H1 (cell line): ENCODE data around the gene MCAT. TPM values are rescaled to one million over a fixed set of nuclear protein-coding genes. Genes with fewer than 3 reads are reported as not detected.

Source experiments
- CTCF ChIA-PET: fragments of 300-600 bp; sonication (Branson Sonifier 250); formaldehyde crosslinking; loops from one replicate; lab custom pipeline; 2021; ENCODE audit not compliant: partially characterized antibody; lab: Charles Lee
- POLR2A ChIA-PET: fragments of 300-600 bp; sonication (Branson Sonifier 250); formaldehyde crosslinking; loops from one replicate; lab custom pipeline; 2021; ENCODE audit warnings: inconsistent platforms; ENCODE audit not compliant: partially characterized antibody; lab: Charles Lee
- DNase-seq, 2 experiments: peaks; one replicate each; pipeline versions ENCODE4 v3.0.0 to v3.0.0-alpha.2; 2010 to 2022; ENCODE audit warnings: low spot score in 2 of 2, low read depth in 1 of 2, mixed read lengths in 1 of 2
- FAIRE-seq: peaks from 2 replicates; lab custom pipeline; 2011; peaks lifted over from hg19 to GRCh38; lab: Jason Lieb, UNC
- H2AFZ ChIP-seq: 2 replicates; pipeline ENCODE4 v1.8.1; 2012; ENCODE audit warnings: low read length, inconsistent platforms
- H2AK5ac ChIP-seq: 2 replicates; pipeline ENCODE4 v1.6.1; 2013; ENCODE audit warnings: low read depth, low read length
- H2BK120ac ChIP-seq: replicated peaks from 2 replicates; pipeline ENCODE3; 2013; ENCODE audit warnings: low read depth, low read length, inconsistent platforms
- H2BK12ac ChIP-seq: 2 replicates; pipeline ENCODE4 v1.6.1; 2013; ENCODE audit warnings: low read depth, low read length
- H2BK15ac ChIP-seq: 2 replicates; pipeline ENCODE4 v1.6.1; 2013; ENCODE audit warnings: low read length
- H2BK20ac ChIP-seq: 2 replicates; pipeline ENCODE4 v1.6.1; 2013; ENCODE audit warnings: low read length
- H2BK5ac ChIP-seq: 2 replicates; pipeline ENCODE4 v1.6.1; 2013; ENCODE audit warnings: low read depth, low read length
- H3K14ac ChIP-seq: 2 replicates; pipeline ENCODE4 v1.6.1; 2013; ENCODE audit warnings: inconsistent platforms; ENCODE audit not compliant: insufficient read length
- H3K18ac ChIP-seq: 2 replicates; pipeline ENCODE4 v1.6.1; 2013; ENCODE audit warnings: low read length; ENCODE audit errors: extremely low read depth
- H3K23ac ChIP-seq: 2 replicates; pipeline ENCODE4 v1.6.1; 2013; ENCODE audit warnings: inconsistent platforms; ENCODE audit not compliant: insufficient read length
- H3K23me2 ChIP-seq: 2 replicates; pipeline ENCODE4 v1.6.1; 2013; ENCODE audit warnings: low read depth, low read length
- H3K27ac ChIP-seq: 2 replicates; pipeline ENCODE4 v1.6.1; 2011; ENCODE audit warnings: low read depth, low read length, inconsistent platforms
- H3K27me3 ChIP-seq, 4 experiments: replicated peaks in 1 of 4; 1 replicate in 1 of 4; 2 replicates in 3 of 4; pipeline versions ENCODE4 v1.6.1 to v1.8.1; 2011 to 2013; ENCODE audit warnings: low read length in 3 of 4, mild to moderate bottlenecking in 3 of 4, inconsistent platforms in 2 of 4, mixed read lengths in 2 of 4, moderate library complexity in 1 of 4; ENCODE audit not compliant: control insufficient read depth in 3 of 4, insufficient read depth in 3 of 4; ENCODE audit errors: extremely low read depth in 1 of 4
- H3K36me3 ChIP-seq, 4 experiments: 2 replicates each; pipeline versions ENCODE4 v1.6.1 to v1.8.1; 2011 to 2013; ENCODE audit warnings: mild to moderate bottlenecking in 4 of 4, low read length in 3 of 4, moderate library complexity in 2 of 4, control low read depth in 1 of 4, inconsistent platforms in 1 of 4; ENCODE audit not compliant: insufficient read depth in 4 of 4, control insufficient read depth in 2 of 4
- H3K4ac ChIP-seq: replicated peaks from 2 replicates; pipeline ENCODE3; 2013; ENCODE audit warnings: low read length, low read depth, mixed read lengths, inconsistent platforms; ENCODE audit not compliant: insufficient read length
- H3K4me1 ChIP-seq, 4 experiments: replicated peaks in 1 of 4; 1 replicate in 1 of 4; 2 replicates in 3 of 4; pipeline versions ENCODE4 v1.6.1 to v1.8.1; 2011 to 2013; ENCODE audit warnings: low read length in 3 of 4, inconsistent platforms in 2 of 4, mixed read lengths in 1 of 4; ENCODE audit not compliant: insufficient read depth in 4 of 4, control insufficient read depth in 3 of 4
- H3K4me2 ChIP-seq, 2 experiments: 2 replicates each; pipeline versions ENCODE4 v1.6.1 to v1.8.1; 2011 to 2013; ENCODE audit warnings: low read depth in 2 of 2, low read length in 2 of 2, control low read depth in 1 of 2, inconsistent platforms in 1 of 2, mild to moderate bottlenecking in 1 of 2; ENCODE audit not compliant: insufficient read depth in 1 of 2
- H3K4me3 ChIP-seq, 4 experiments: fragments of 200-600, 300-600 bp in 1 of 4; sonication (generic), shearing (Covaris generic), sonication (Bioruptor Twin) in 1 of 4; 2 replicates each; pipeline versions ENCODE4 v1.5.1 to v1.8.1; 2011 to 2016; ENCODE audit warnings: low read length in 4 of 4, low read depth in 3 of 4, control low read depth in 2 of 4, inconsistent platforms in 2 of 4, mild to moderate bottlenecking in 2 of 4, mixed read lengths in 1 of 4, moderate library complexity in 1 of 4; ENCODE audit not compliant: insufficient read depth in 2 of 4; ENCODE audit errors: extremely low read depth in 1 of 4
- H3K56ac ChIP-seq: replicated peaks from 2 replicates; pipeline ENCODE3; 2013; ENCODE audit warnings: low read depth, mild to moderate bottlenecking, mixed read lengths, low read length, inconsistent platforms; ENCODE audit not compliant: insufficient read length
- H3K79me1 ChIP-seq: 2 replicates; pipeline ENCODE4 v1.6.1; 2013; ENCODE audit warnings: low read depth, low read length, control low read depth
- H3K79me2 ChIP-seq, 2 experiments: 2 replicates each; pipeline versions ENCODE4 v1.6.1 to v1.8.1; 2012 to 2013; ENCODE audit warnings: low read length in 2 of 2, mild to moderate bottlenecking in 2 of 2, inconsistent platforms in 1 of 2; ENCODE audit not compliant: insufficient read depth in 2 of 2, control insufficient read depth in 1 of 2
- H3K9ac ChIP-seq, 4 experiments: replicated peaks in 1 of 4; 1 replicate in 1 of 4; 2 replicates in 3 of 4; pipeline versions ENCODE4 v1.6.1 to v1.8.1; 2011 to 2013; ENCODE audit warnings: low read depth in 3 of 4, low read length in 3 of 4, control low read depth in 2 of 4, mild to moderate bottlenecking in 2 of 4, moderate library complexity in 2 of 4, inconsistent platforms in 1 of 4; ENCODE audit errors: extremely low read depth in 1 of 4
- H3K9me3 ChIP-seq, 2 experiments: 2 replicates each; pipeline versions ENCODE4 v1.6.1 to v1.8.1; 2012 to 2013; ENCODE audit warnings: mild to moderate bottlenecking in 2 of 2, moderate library complexity in 2 of 2, control low read depth in 1 of 2, inconsistent platforms in 1 of 2, low read depth in 1 of 2, low read length in 1 of 2, mixed read lengths in 1 of 2; ENCODE audit not compliant: insufficient read depth in 2 of 2
- H4K20me1 ChIP-seq, 2 experiments: replicated peaks in 1 of 2; 2 replicates each; pipeline versions ENCODE3 to v1.8.1; 2011 to 2013; ENCODE audit warnings: inconsistent platforms in 2 of 2, low read length in 2 of 2, mild to moderate bottlenecking in 1 of 2; ENCODE audit not compliant: insufficient read depth in 2 of 2, control insufficient read depth in 1 of 2
- H4K5ac ChIP-seq: 2 replicates; pipeline ENCODE4 v1.6.1; 2013; ENCODE audit warnings: low read length, low read depth, mixed read lengths, inconsistent platforms; ENCODE audit not compliant: insufficient read length
- H4K8ac ChIP-seq: 2 replicates; pipeline ENCODE4 v1.8.0; 2013; ENCODE audit warnings: mild to moderate bottlenecking, moderate library complexity, low read length, inconsistent platforms; ENCODE audit not compliant: insufficient read depth; ENCODE audit errors: extremely low read depth
- H4K91ac ChIP-seq: replicated peaks from 2 replicates; pipeline ENCODE3; 2013; ENCODE audit warnings: low read length, mixed read lengths, inconsistent platforms; ENCODE audit not compliant: insufficient read length
- ATF3 ChIP-seq: IDR thresholded peaks from 2 replicates; pipeline ENCODE4 v1.6.1; 2011; ENCODE audit warnings: low read depth, mild to moderate bottlenecking, low read length; ENCODE audit not compliant: insufficient read depth
- CEBPB ChIP-seq: IDR thresholded peaks from 2 replicates; pipeline ENCODE4 v1.6.1; 2012; ENCODE audit warnings: low read depth, low read length
- EGR1 ChIP-seq: IDR thresholded peaks from 2 replicates; pipeline ENCODE4 v1.6.1; 2011; ENCODE audit warnings: low read depth, low read length, borderline replicate concordance
- JUND ChIP-seq: IDR thresholded peaks from 2 replicates; pipeline ENCODE4 v1.6.1; 2011; ENCODE audit warnings: mild to moderate bottlenecking, improper control_type of control experiment, low read length
- NRF1 ChIP-seq: IDR thresholded peaks from 2 replicates; pipeline ENCODE4 v1.6.1; 2011; ENCODE audit warnings: mild to moderate bottlenecking, low read depth, low read length, improper control_type of control experiment
- POU5F1 ChIP-seq: IDR thresholded peaks from 2 replicates; pipeline ENCODE4 v1.6.1; 2011; ENCODE audit warnings: low read depth, mild to moderate bottlenecking, low read length, moderate library complexity
- RBBP5 ChIP-seq: IDR thresholded peaks from 2 replicates; pipeline ENCODE4 v1.7.1; 2012; ENCODE audit warnings: low read depth, mild to moderate bottlenecking, inconsistent platforms, low read length, moderate library complexity, borderline replicate concordance
- SAP30 ChIP-seq: fragments of 300-600 bp; sonication (generic); IDR thresholded peaks from 2 replicates; pipeline ENCODE4 v1.7.1; 2012; ENCODE audit warnings: low read length, moderate library complexity, mild to moderate bottlenecking, inconsistent platforms; ENCODE audit not compliant: insufficient read depth, insufficient replicate concordance
- SP1 ChIP-seq: IDR thresholded peaks from 2 replicates; pipeline ENCODE4 v1.6.1; 2011; ENCODE audit warnings: low read depth, low read length
- TBP ChIP-seq: IDR thresholded peaks from 2 replicates; pipeline ENCODE4 v1.6.1; 2011; ENCODE audit warnings: low read depth, low read length, improper control_type of control experiment
- TEAD4 ChIP-seq: IDR thresholded peaks from 2 replicates; pipeline ENCODE4 v1.6.1; 2012; ENCODE audit warnings: low read depth, low read length, inconsistent platforms, mixed read lengths
- WGBS, 2 experiments: shearing (Covaris generic) in 1 of 2; methylation state at CpG; one replicate each; pipeline versions ENCODE4 v1.1.6 to v1.1.7; 2013 to 2015; ENCODE audit warnings: low lambda C conversion rate in 2 of 2, mixed read lengths in 2 of 2, inconsistent platforms in 1 of 2, low coverage in 1 of 2, missing lambda C conversion rate in 1 of 2; ENCODE audit not compliant: insufficient replicate concordance in 2 of 2, insufficient coverage in 1 of 2, insufficient read length in 1 of 2; ENCODE audit errors: extremely low coverage in 1 of 2, missing lambda C conversion rate in 1 of 2; 5-methylcytosine and 5-hydroxymethylcytosine counted together
- polyA plus RNA-seq, 7 experiments: library from polyadenylated mRNA; depleted of rRNA in 3 of 7; stranded (reverse) in 5 of 7; unstranded in 2 of 7; fragments of >200 nt in 5 of 7; fragments of 200-250 nt in 2 of 7; gene quantifications; 1 replicate in 5 of 7; 2 replicates in 1 of 7; 4 replicates in 1 of 7; pipeline versions ENCODE4 v1.2.1 to v1.2.3, GENCODE V29; 2011 to 2013; ENCODE audit warnings: missing spikeins in 2 of 7, mixed read lengths in 2 of 7
- total RNA-seq: library from RNA; stranded (reverse); fragmentation: NEBNext Ultra II Directional; extraction: Animal tissue kit (Norgen Biotek cat#: 25700); gene quantifications from 2 replicates; pipeline ENCODE4 v1.2.1, GENCODE V29; 2021

The MCAT gene
- total and polyA plus RNA-seq, 2 of the 8 experiments (the other 6 are each of a cell fraction or from before 2014, with no cell fraction given): 15.8 to 17.4 TPM

DNA sequence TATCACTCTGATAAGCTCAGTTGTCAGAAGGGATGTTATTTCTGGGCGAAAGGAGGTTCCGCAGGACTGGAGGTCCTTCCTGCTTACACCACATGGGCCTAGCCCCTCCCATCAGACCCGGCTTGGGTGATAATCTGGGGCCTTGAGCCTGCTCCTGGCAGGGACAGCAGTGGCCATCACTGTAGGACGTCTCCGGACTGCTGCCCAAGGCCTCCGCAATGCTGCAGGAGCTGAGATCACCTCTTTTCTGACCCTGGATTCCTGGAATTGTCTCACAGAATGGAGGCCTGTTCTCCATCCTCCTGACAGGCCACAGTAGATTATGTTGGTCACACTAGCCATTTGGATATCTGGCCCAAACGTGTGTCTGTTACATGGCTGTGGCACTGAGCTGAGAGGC lies 41.9 kb downstream of the MCAT start:
- H2BK20ac ChIP-seq: no peak overlapping the region
- H2BK12ac ChIP-seq: no peak overlapping the region
- no peak overlapping the region for H3K9ac ChIP-seq
- no peak overlapping the region for H2AFZ ChIP-seq
- ChIA-PET CTCF (interaction anchor here (0.8 to 1.5 kb wide), 3 partner anchors 9 to 286 kb away, joined by 3 to 5 read pairs (median 3); no protein-coding TSS in a partner anchor), POLR2A (no interaction called here)
- FAIRE-seq (no peak), DNase-seq (no peak)
- no peak for TF ChIP-seq EGR1
- TF ChIP-seq JUND: no peak
- TF ChIP-seq CEBPB: no peak
- no peak for TF ChIP-seq NRF1
- no peak for TF ChIP-seq POU5F1
- TF ChIP-seq SP1: no peak
- TF ChIP-seq TEAD4: no peak
- no peak for TF ChIP-seq SAP30
- TF ChIP-seq TBP: no peak
- TF ChIP-seq ATF3: no peak
- no peak for TF ChIP-seq RBBP5
- H4K8ac ChIP-seq: no peak overlapping the region
- no peak overlapping the region for H3K27ac ChIP-seq
- H3K27me3 ChIP-seq: no peaks in the 10 kb centered on the region
- H2BK15ac ChIP-seq: no peak overlapping the region
- no peak overlapping the region for H3K56ac ChIP-seq
- no peak overlapping the region for H2AK5ac ChIP-seq
- H2BK120ac ChIP-seq: no peak overlapping the region
- H3K9me3 ChIP-seq: no peaks in the 10 kb centered on the region; a peak in 1 of 4 replicates
- no peak overlapping the region for H3K4me3 ChIP-seq
- 88% methylated on average over 7 of the region's 7 CpGs; no CpG with 5 or more reads in 1 of the 2 experiments for WGBS, 2 experiments
- H3K23me2 ChIP-seq: no peaks in the 10 kb centered on the region
- H4K20me1 ChIP-seq: no peaks in the 10 kb centered on the region
- H4K5ac ChIP-seq: no peak overlapping the region
- no peaks in the 10 kb centered on the region for H3K36me3 ChIP-seq
- no peak overlapping the region for H3K4ac ChIP-seq
- H3K23ac ChIP-seq: no peak overlapping the region
- H3K79me2 ChIP-seq: no peaks in the 10 kb centered on the region
- no peak overlapping the region for H3K18ac ChIP-seq
- H4K91ac ChIP-seq: no peak overlapping the region
- H3K14ac ChIP-seq: no peak overlapping the region
- no peaks in the 10 kb centered on the region for H3K4me1 ChIP-seq
- H3K4me2 ChIP-seq: no peak overlapping the region
- no peaks in the 10 kb centered on the region for H3K79me1 ChIP-seq
- H2BK5ac ChIP-seq: no peak overlapping the region
